SK-N-SH treated with all-trans-retinoic acid at 6 μM for 48 hours (cell line): ENCODE measurements around the gene ACSL1.

ENCODE experiments used
- BACH2 ChIP-seq: fragments of 250-450 bp; sonication (Bioruptor Pico); IDR thresholded peaks from 2 replicates; pipeline ENCODE4 v1.9.0; 2021; ENCODE audit warnings: mild to moderate bottlenecking, borderline replicate concordance
- PATZ1 ChIP-seq: fragments of 250-450 bp; sonication (Bioruptor Pico); IDR thresholded peaks from 2 replicates; pipeline ENCODE4 v1.8.0; 2020; ENCODE audit warnings: mild to moderate bottlenecking, moderate library complexity, borderline replicate concordance
- SNAI2 ChIP-seq: fragments of 250-450 bp; sonication (Bioruptor Pico); IDR thresholded peaks from 2 replicates; pipeline ENCODE4 v1.5.0; 2020; ENCODE audit warnings: mild to moderate bottlenecking, moderate library complexity
- ZFP3 ChIP-seq: fragments of 250-450 bp; sonication (Bioruptor Pico); IDR thresholded peaks from 2 replicates; pipeline ENCODE4 v1.5.0; 2020; ENCODE audit warnings: mild to moderate bottlenecking, moderate library complexity
- ZNF70 ChIP-seq: fragments of 450-650 bp; formaldehyde crosslinking; IDR thresholded peaks from 2 replicates; pipeline ENCODE4 v1.5.0; 2020; ENCODE audit warnings: mild to moderate bottlenecking, moderate library complexity

DNA sequence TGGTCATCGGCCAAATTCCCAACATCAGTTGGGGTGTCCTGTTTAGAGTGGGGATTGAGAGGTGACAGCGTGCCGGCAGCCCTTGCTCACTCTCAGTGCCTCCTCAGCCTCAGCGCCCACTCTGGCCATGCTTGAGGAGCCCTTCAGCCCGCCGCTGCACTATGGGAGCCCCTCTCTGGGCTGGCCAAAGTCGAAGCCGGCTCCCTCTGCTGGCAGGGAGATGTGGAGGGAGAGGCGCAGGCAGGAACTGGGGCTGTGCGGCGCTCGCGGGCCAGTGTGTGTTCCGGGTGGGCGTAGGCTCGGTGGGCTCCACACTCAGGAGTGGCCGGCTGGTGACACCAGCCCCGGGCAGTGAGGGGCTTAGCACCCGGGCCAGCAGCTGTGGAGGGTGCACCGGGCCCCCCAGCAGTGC, 84.8 kb downstream of the ACSL1 start:
- TF ChIP-seq PATZ1 (CRISPR knock-in tag): no peak
- TF ChIP-seq ZNF70: no peak
- no peak for TF ChIP-seq ZFP3 (CRISPR knock-in tag)
- no peak for TF ChIP-seq BACH2 (CRISPR knock-in tag)
- TF ChIP-seq SNAI2 (CRISPR knock-in tag): no peak
